ENCODE measurements around the gene MAGI2. TPM values are rescaled to one million over a fixed set of nuclear protein-coding genes. Genes with fewer than 3 reads are reported as not detected.
A peak's percentile ranks its signal among the peaks of the same experiment; 100 is the strongest.

The MAGI2 gene
- total RNA-seq, 6 experiments from 2014 or later: 1.2 to 4.0 (median 2.4) TPM

DNA sequence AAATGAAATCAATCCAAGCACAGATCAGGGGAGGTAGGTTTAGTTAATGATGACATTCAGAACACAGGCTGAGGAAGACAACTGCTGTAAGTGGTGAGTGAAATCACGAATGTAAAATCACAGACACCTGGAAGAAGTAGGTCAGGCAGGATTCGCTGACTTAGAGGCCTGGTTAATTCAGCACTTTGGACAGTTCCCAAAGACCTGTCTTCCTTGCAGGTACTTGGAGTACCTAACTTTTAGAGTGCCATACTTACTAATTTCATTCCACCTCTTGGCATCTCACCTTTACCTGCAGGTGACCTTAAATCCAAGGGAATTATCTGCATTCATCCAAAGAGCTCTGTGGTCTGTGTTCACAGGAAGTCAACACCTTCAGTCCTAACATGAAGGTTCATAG, 832.5 kb downstream of the MAGI2 start:
- Histone ChIP-seq H3K36me3 (no peaks in the 10 kb centered on the region), H3K9me3 (no peaks in the 10 kb centered on the region), H3K27ac (no peak overlapping the region), H3K4me1 (no peaks in the 10 kb centered on the region), H3K27me3 (no peaks in the 10 kb centered on the region), H3K4me3 (no peak overlapping the region)
- TF ChIP-seq, protein P1, sequence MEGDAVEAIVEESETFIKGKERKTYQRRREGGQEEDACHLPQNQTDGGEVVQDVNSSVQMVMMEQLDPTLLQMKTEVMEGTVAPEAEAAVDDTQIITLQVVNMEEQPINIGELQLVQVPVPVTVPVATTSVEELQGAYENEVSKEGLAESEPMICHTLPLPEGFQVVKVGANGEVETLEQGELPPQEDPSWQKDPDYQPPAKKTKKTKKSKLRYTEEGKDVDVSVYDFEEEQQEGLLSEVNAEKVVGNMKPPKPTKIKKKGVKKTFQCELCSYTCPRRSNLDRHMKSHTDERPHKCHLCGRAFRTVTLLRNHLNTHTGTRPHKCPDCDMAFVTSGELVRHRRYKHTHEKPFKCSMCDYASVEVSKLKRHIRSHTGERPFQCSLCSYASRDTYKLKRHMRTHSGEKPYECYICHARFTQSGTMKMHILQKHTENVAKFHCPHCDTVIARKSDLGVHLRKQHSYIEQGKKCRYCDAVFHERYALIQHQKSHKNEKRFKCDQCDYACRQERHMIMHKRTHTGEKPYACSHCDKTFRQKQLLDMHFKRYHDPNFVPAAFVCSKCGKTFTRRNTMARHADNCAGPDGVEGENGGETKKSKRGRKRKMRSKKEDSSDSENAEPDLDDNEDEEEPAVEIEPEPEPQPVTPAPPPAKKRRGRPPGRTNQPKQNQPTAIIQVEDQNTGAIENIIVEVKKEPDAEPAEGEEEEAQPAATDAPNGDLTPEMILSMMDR (IDR thresholded peaks at IDR 0.05): no peak
- DNase-seq (no peak), ATAC-seq (no peak)
- 50% methylated on average over 2 of the region's 2 CpGs for whole genome bisulfite sequencing (ENCODE audit: insufficient coverage, low coverage, low lambda C conversion rate, missing lambda C conversion rate)
- intact Hi-C loops (cut with DNase I): no loop called here

- no peaks in the 10 kb centered on the region for H3K36me3 ChIP-seq
- no peak for ATAC-seq
- no peak overlapping the region for H3K4me3 ChIP-seq
- no peaks in the 10 kb centered on the region for H3K27me3 ChIP-seq
- no peak overlapping the region for H3K27ac ChIP-seq
- no peaks in the 10 kb centered on the region for H3K9me3 ChIP-seq
- TF ChIP-seq, protein P1 (IDR thresholded peaks at IDR 0.05): no peak
- no peak for TF ChIP-seq POLR2A (IDR thresholded peaks at IDR 0.05)
- H3K4me1 ChIP-seq: no peaks in the 10 kb centered on the region
- intact Hi-C loops (cut with DNase I): no loop called here
- DNase-seq: no peak
Observed at GRCh38 chr7:78616539-78616938, 836.9 kb downstream of the MAGI2 start.

GRCh38 chr7:78609281-78609680, 844.2 kb downstream of the MAGI2 start:
- H3K36me3 ChIP-seq: no peaks in the 10 kb centered on the region
- no peaks in the 10 kb centered on the region for H3K27me3 ChIP-seq
- no peak for DNase-seq
- intact Hi-C loops (cut with DNase I): no loop called here
- H3K4me3 ChIP-seq: no peak overlapping the region
- no peak for TF ChIP-seq POLR2A (IDR thresholded peaks at IDR 0.05)
- TF ChIP-seq, protein P1 (IDR thresholded peaks at IDR 0.05): no peak
- no peaks in the 10 kb centered on the region for H3K4me1 ChIP-seq
- H3K9me3 ChIP-seq: no peaks in the 10 kb centered on the region
- no peak for ATAC-seq
- H3K27ac ChIP-seq: no peak overlapping the region
- 61% methylated on average over 2 of the region's 2 CpGs for WGBS (ENCODE audit: insufficient coverage, low coverage, low lambda C conversion rate, missing lambda C conversion rate)

- Histone ChIP-seq H3K4me3 (no peak overlapping the region), H3K27me3 (no peaks in the 10 kb centered on the region), H3K9me3 (no peaks in the 10 kb centered on the region), H3K4me1 (no peaks in the 10 kb centered on the region), H3K36me3 (no peaks in the 10 kb centered on the region), H3K27ac (no peak overlapping the region)
- DNase-seq: no peak
- TF ChIP-seq POLR2A (IDR thresholded peaks at IDR 0.05): no peak
- TF ChIP-seq, protein P1 (IDR thresholded peaks at IDR 0.05): peak in 1 of 4 donors; percentile 37
- intact Hi-C loops (cut with DNase I): no loop called here
- no peak for ATAC-seq
- WGBS (ENCODE audit: insufficient coverage, low coverage, low lambda C conversion rate, missing lambda C conversion rate): 45% methylated on average over 2 of the region's 5 CpGs
Observed at GRCh38 chr7:78607099-78607498, 846.4 kb downstream of the MAGI2 start.

DNA sequence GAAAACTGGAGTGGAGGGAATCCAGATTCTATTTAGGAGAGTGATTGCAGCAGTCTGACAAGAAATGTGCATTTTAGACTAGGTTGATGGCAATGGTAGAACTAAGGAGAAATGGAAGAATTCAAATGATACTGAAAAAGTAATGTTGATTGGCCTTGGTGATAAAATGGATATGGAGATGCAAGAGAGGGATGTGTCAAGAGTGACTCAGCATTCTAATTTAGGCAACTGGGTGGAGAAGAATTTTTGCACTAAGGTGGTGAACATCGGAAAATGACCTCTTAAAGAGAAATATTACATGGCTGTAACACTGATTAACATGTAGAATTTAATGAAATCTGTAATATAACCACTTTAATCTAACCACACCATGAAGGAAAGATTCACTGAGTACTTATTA, 848.3 kb downstream of the MAGI2 start:
- TF ChIP-seq, protein P1 (IDR thresholded peaks at IDR 0.05): no peak
- no peak for TF ChIP-seq POLR2A (IDR thresholded peaks at IDR 0.05)
- H3K4me1 ChIP-seq: no peaks in the 10 kb centered on the region
- no peak overlapping the region for H3K4me3 ChIP-seq
- H3K27ac ChIP-seq: no peak overlapping the region
- intact Hi-C loops (cut with DNase I): no loop called here
- H3K27me3 ChIP-seq: no peaks in the 10 kb centered on the region
- H3K36me3 ChIP-seq: no peaks in the 10 kb centered on the region
- DNase-seq: no peak
- no peak for ATAC-seq
- 67% methylated on average over 1 of the region's 1 CpG for WGBS (ENCODE audit: insufficient coverage, low coverage, low lambda C conversion rate, missing lambda C conversion rate)
- no peaks in the 10 kb centered on the region for H3K9me3 ChIP-seq
